Skin of body (tissue), 2 donors: ENCODE data around the gene MFGE8. TPM values are rescaled to one million over a fixed set of nuclear protein-coding genes. Genes with fewer than 3 reads are reported as not detected.
A peak's percentile ranks its signal among the peaks of the same experiment; 100 is the strongest.

Experiments used
- DNase-seq: peaks from one replicate; lab custom pipeline; 2025; lab: John Stamatoyannopoulos, UW
- total RNA-seq: library from RNA; depleted of rRNA; stranded (reverse); fragments of >200 nt; gene quantifications from one replicate; pipeline ENCODE4 v1.2.3, GENCODE V29; 2014

The MFGE8 gene
- total RNA-seq, 1 donor from 2014 or later = 51.5 TPM

DNA sequence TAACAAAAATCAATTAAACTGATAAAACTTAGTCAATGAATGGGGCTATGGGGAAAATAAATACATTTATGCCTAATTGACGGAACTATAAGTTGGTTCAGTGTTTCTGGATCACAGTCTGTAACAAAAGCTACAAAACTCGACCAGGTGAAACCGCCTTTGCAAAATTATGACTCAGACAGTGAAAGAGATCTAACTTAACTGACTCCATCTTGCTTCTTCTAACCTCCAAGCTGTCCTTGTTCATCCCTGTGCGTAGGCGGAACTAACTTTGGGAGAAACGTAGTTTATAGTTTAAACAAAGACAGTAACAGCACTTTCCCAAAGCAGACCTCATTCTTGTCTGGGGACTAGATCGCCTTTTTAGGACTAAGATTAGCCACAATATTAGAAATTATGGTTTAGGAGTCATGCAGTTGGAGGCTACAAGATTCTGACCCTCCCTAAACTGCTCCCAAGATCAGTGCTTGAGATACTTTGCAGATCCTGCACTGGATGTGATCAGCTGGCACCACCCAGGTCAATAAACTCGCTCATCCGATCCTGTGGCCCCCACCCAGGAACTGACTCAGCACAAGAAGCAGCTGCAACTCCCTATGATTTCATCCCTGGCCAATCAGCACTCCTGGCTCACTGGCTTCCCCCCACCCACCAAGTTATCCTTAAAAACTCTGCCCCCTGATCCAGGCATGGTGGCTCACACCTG lies 7.2 kb upstream of the MFGE8 start:
- no peak for DNase-seq

DNA sequence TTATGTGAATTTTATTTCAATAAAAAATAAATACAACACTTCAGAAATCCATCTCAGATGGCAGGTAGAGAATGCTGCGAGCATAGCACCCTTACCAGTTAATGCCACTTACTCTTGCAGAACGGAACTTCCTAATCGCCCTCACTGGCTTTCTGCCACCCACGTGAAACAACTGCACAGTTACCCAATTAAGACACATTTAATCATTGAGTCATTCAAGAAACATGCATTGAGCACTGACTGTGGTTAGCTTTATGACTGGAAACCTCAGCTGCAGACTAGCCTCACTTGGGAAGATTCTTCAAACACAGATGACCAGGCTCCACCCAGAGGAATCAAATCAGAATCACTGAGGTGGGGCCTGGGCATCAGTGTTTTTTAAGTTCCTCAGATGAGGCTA lies 5.6 kb upstream of the MFGE8 start:
- DNase-seq = no peak

DNA sequence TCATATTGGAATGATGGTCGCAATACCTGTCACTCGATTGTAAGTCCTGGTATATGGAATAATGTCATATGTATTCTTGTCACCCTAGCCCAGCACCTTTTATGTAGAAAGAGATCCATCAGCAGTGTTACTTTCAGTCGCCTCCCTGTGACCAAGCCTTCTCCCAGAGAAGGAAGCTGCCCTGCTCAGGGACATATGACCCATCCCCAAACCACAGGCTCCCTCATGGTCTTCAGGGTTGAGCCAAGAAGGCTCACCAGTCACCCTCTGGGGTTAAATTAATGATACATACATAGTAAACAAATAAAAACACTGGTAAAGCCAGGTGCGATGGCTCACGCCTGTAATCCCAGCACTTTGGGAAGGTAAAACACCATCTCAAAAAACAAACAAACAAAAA lies 4.6 kb upstream of the MFGE8 start:
- DNase-seq = no peak

DNA sequence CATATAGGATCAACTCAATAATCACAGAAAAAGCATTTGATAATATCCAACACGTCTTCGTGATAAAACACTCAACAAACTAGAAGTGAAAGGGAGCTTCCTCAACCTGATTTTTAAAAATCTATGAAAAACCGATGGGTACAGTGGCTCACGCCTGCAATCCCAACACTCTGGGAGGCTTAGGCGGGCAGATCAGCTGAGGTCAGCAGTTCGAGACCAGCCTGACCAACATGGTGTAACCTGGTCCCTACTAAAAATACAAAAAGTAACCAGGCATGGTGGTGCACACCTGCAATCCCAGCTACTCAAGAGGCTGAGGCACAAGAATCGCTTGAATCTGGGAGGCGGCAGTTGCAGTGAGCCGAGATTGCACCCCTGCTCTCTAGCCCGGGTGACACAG lies 2.2 kb upstream of the MFGE8 start:
- DNase-seq = no peak

DNA sequence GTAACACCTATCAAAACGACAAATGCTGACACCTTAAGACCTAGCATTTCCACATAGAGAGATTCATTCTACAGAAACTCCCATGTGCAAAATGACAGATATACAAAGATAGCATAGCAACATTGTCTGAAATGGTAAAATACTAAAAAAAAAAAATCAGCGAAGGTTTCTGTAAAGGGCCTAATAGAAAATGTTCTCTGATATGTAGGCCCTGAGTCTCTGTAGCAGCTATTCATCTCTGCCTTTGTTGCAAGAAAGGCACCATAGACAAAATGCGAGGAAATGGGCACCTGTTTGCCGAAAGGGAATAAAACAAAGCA lies 631 bp upstream of the MFGE8 start:
- no peak for DNase-seq

- no peak for DNase-seq
Measured at GRCh38 chr15:88912500-88912921, 668 bp downstream of the MFGE8 start.

- DNase-seq = no peak
Measured at GRCh38 chr15:88911766-88912118, 1.4 kb downstream of the MFGE8 start.

- DNase-seq = no peak
Measured at GRCh38 chr15:88909956-88910831, 3.0 kb downstream of the MFGE8 start.

DNA sequence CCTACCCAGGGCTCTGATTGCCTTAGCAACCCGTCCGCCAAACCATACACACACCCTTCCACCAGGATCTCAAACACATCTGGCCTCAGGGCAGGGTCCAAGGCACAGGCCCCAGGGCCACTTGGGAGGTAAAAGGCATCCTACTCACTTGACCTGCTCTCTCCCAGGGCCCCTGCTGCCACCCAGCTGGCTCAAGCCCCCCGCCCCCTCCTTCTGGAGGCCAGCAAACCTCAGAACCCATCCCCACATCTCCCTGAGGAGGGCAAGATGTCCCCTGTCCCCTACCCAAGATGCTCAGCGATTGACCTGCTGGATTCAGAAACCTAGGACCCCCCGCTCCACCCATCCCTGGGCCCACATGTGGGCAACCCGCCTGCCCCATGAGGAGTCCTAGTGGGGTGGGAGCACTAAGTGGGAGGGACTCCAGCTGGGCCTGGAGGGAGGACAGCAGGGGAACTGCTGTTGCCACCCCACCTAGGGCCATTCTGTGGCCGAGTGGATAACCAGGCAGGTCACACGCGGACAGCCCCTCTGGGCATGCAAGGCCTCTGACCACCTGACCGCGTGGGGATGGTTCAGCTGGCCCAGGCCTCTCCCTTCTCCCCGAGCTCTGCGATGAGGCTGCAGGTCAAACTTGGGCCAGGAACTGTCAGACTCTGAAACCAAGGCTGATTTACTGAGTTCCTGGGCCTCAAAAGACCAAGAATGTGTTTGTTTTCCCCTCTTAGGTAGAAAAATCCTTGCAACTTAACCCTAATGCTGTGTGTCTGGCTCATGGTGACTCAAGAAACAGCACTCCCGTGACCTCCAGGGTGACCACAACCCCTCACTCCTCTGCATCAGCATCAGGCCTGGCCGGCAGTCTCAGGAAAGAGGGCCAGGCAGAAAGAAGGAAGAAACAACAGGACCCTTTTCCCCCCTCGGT lies 4.2 kb downstream of the MFGE8 start:
- no peak for DNase-seq

DNA sequence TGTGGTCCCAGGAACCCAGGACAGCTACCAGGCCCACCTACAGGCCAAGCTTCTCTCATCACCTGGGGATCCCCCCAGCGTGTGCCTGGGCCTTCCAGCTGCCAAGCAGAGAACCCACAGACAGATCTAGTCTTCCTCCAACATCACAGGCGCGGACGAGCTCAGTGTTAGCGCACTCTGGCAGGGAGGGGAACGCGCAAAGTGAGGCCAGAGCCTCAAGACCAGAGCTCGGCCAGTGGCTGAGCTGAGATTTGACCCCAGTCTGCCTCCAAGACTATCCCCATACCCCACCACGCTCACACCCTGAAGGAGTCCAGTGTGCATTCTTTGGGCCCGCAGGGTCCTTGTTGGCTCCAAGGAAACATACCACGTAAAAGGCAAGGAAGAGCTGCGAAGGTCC lies 5.1 kb downstream of the MFGE8 start:
- no peak for DNase-seq

DNA sequence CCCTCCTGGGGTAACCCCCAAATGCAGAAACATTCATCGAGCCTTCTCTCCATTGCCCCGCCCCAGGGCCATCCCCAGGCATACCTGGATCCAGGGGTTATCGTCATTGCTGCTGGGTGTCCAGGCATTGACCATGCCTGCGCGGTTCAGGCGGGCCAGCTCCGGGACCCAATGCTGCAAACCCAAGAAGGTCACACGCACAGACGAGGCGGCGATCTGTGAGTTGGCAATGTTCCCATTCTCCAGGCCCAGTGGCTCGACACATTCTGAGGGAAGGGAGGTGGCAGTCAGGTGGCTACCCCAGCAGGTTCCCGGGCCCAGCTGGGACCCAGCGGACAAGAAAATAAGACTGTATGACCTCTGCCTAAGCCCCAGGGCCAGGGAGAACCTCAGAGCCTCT lies 6.1 kb downstream of the MFGE8 start:
- no peak for DNase-seq

DNA sequence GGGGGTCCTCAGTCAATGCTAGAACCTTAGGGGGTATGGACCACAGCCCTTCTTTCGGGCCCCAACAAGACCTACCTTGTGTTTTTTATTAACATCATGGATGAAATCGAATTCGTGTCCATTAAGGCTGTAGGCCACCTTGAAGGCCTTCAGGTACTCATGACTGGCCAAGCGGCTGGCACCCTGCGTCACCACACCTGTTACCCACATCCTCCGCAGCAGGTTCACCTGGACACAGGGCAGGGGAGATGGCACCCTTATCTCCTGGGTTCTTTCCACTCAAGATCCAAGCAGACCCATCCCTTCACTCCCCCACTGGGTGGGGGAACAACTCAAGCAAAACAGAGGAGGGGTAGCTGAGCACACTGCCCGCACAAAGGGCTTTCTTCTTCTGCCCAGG lies 6.6 kb downstream of the MFGE8 start:
- no peak for DNase-seq

GRCh38 chr15:88906130-88906529 lies 7.0 kb downstream of the MFGE8 start:
- DNase-seq = no peak

- DNase-seq = no peak
Measured at GRCh38 chr15:88905576-88905975, 7.6 kb downstream of the MFGE8 start.

DNA sequence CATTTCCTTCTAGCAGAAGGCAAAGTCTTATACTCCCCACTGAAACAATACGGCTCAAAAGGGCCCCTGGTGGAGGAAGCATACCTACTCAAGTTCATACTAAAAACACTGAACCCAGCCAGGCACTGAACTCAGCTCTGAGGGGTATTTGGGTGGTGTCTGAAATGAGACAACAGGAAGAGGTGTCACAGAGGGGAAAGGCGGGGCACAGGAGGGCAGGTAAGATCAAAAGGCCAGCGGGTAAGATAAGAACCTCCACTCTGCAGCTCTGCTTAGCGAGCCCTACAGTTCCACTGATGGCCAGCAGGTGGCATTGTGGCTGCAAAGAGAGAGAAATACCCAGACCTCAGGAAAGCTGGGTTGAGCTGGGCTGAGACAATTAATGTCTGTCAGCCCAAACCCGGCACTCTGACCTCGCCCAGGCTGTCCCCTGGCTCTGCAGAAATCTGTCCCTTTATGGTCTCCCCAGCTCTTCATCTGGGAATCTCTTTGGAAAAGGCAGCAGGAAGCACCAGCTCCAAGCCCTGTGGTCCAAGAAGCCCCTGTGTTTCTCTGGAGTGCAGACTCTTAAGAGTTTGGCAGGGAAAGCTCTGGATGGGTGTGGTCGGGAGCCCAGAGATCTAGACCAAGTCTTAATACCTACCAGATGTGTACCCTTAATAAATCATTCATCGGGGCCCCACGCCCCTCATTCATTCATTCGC lies 8.4 kb downstream of the MFGE8 start:
- DNase-seq = peak; percentile 86

DNA sequence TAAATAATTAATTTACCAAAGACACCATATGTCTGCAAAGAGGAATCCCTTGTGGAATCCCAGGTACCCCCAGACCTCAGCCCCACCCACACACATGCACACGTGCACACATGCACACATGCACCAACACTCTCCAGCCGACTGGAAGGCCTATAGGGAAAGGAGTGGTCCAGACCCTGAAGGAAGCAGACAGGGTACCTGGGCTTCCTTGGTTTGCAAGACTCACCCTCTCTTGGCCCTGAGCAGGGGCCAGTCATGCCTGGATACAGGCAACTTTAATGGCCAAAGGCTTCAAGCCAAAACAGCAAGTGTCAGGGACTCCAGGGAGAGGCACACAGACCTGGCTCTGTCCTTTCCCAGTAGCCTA lies 8.9 kb downstream of the MFGE8 start:
- no peak for DNase-seq

DNA sequence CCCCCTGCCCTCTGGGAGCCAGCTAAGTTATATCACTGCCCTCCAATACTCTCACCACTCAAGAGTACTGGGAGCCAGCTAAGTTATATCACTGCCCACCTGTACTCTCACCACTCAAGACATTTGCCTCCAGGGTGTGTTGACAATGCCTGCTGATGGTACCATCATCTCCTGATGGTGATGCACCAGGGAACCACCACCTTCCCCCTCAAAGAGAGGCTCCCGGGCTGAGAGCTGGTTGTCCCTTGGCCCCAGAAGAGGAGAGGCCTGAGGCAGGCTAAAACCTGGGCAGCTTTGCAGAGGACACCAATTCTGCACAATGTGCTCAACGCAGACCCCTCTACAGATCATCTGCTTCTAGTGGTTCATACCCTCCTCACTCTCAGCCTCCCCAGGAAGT lies 10.3 kb downstream of the MFGE8 start:
- no peak for DNase-seq

DNA sequence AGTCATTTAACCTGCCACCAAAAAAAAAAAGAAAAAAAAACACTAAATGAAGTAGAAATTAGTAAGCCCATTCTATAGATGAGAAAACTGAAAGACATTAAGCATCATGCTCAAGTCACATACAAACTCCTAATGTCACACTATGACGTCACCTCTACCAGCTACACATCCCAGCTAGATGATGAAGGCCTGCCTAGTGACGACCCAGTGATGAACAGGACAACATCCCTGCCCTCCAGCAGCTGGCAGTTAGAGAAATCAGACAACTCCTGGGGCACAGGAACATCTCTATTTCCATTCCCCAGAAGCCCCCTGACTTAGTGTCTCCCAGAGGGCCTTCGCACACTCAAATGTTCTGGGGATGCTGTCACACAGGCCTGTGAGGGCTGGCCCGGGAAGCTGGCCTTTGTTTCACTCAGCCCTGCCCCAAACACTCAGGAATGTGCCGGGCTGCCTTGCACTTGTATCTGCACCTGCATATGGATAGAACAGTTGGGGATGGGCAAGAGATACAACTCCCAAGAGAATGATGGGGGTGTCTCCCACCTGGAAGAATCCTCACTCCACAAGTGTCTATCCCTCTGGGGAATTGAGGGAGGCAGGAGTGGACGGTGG lies 10.9 kb downstream of the MFGE8 start:
- DNase-seq = no peak

- DNase-seq = no peak
Measured at GRCh38 chr15:88901508-88902220, 11.5 kb downstream of the MFGE8 start.

DNA sequence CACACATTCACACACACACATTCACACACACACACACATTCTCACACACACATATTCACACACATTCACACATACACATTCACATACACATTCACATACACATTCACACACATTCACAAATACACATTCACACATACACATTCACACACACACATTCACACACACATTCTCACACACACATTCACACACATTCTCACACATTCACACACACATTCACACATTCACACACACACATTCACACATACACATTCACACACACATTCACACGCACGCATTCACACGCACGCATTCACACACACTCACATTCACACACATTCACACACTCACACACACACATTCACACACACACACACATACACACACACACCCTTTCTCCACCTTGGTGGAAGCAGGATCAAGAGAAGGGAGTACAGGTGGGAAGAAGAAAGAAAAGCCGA lies 12.2 kb downstream of the MFGE8 start:
- no peak for DNase-seq
